Esophagus squamous epithelium (tissue), 4 donors: ENCODE measurements around the gene ATP13A4.

Source experiments
- CTCF ChIP-seq, 6 experiments: fragments of 450-650 bp in 4 of 6; fragments of 200-600 bp in 2 of 6; sonication (generic) in 2 of 6; IDR thresholded peaks; one replicate each; pipeline ENCODE4 v1.5.1; 2016 to 2019; ENCODE audit warnings: antibody characterized with exemption in 6 of 6, mild to moderate bottlenecking in 4 of 6, moderate library complexity in 4 of 6
- POLR2A ChIP-seq, 4 donors: fragments of 450-650 bp; IDR thresholded peaks; one replicate each; pipeline ENCODE4 v1.6.1; 2017; ENCODE audit warnings: antibody characterized with exemption in 4 of 4, mild to moderate bottlenecking in 4 of 4, moderate library complexity in 3 of 4

DNA sequence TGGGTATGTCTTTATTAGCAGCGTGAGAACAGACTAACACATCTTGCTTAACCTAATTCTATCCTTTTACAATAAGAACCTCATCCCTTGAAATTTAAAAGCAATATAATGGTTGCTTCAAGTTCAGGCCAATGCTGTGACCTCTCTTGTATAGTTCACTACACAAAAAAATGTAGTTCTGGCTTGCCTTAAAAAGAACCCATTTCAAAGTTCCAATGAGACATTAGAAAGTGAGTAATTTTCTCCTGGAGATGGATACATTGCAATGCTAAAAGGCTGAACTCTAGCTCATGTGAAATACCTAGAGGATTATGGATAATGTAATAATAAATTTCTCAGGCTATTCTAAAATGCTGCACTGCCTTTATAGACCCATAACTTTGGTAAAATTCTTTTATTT lies 47.8 kb downstream of the ATP13A4 start:
- TF ChIP-seq CTCF (IDR thresholded peaks at IDR 0.05) (no peak), POLR2A (IDR thresholded peaks at IDR 0.05) (no peak)
